ENCODE results near the gene NDUFB3.

GRCh38 chr2:201118961-201119854, 47.4 kb downstream of the NDUFB3 start:
- no peak for TF ChIP-seq POLR2AphosphoS5 (IDR thresholded peaks at IDR 0.05)
- TF ChIP-seq, protein P1, sequence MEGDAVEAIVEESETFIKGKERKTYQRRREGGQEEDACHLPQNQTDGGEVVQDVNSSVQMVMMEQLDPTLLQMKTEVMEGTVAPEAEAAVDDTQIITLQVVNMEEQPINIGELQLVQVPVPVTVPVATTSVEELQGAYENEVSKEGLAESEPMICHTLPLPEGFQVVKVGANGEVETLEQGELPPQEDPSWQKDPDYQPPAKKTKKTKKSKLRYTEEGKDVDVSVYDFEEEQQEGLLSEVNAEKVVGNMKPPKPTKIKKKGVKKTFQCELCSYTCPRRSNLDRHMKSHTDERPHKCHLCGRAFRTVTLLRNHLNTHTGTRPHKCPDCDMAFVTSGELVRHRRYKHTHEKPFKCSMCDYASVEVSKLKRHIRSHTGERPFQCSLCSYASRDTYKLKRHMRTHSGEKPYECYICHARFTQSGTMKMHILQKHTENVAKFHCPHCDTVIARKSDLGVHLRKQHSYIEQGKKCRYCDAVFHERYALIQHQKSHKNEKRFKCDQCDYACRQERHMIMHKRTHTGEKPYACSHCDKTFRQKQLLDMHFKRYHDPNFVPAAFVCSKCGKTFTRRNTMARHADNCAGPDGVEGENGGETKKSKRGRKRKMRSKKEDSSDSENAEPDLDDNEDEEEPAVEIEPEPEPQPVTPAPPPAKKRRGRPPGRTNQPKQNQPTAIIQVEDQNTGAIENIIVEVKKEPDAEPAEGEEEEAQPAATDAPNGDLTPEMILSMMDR (IDR thresholded peaks at IDR 0.05) = no peak
- TF ChIP-seq POLR2A (IDR thresholded peaks at IDR 0.05) = no peak
- no peak for TF ChIP-seq EP300 (IDR thresholded peaks at IDR 0.05)
